GM12801 (cell line): ENCODE measurements around the gene PALLD.

ENCODE experiments used
- TF ChIP-seq, protein P1 (sequence below): IDR thresholded peaks from one replicate; pipeline ENCODE4 v1.5.1; 2011; ENCODE audit warnings: control low read depth; ENCODE audit not compliant: insufficient read length; ENCODE audit errors: extremely low read depth

The PALLD gene

DNA sequence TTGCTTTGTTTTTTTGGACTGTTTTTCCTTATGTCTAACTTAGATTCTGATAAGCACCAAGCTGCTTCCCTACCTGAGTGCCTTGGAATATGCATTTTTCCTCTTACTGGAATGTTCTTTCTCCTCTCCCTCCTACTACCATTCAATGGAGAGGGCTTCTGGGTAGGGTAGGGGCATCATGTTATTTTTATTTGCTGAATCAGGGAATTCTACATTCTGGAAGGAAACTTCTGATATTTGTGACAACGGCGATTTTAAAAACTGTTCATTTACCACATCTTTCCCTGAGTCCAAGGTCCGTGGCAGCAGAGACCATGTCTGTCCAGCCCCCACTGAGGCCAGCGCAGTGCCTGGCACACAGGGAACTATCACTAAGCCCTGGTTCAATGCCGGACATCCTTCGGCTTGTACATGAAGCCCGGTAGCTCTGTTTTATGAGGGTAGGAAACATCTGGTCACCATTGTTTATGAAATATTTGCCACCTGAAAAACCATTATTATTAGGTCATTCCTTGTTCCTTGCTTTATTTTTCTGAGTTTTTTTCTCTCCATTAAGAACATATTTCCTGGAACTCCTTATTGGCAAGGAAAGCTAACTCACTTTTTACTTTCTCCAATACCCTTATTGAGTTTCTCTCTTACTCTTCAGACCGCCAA is 57.0 kb downstream of the PALLD start:
- TF ChIP-seq, protein P1, sequence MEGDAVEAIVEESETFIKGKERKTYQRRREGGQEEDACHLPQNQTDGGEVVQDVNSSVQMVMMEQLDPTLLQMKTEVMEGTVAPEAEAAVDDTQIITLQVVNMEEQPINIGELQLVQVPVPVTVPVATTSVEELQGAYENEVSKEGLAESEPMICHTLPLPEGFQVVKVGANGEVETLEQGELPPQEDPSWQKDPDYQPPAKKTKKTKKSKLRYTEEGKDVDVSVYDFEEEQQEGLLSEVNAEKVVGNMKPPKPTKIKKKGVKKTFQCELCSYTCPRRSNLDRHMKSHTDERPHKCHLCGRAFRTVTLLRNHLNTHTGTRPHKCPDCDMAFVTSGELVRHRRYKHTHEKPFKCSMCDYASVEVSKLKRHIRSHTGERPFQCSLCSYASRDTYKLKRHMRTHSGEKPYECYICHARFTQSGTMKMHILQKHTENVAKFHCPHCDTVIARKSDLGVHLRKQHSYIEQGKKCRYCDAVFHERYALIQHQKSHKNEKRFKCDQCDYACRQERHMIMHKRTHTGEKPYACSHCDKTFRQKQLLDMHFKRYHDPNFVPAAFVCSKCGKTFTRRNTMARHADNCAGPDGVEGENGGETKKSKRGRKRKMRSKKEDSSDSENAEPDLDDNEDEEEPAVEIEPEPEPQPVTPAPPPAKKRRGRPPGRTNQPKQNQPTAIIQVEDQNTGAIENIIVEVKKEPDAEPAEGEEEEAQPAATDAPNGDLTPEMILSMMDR, result no peak

DNA sequence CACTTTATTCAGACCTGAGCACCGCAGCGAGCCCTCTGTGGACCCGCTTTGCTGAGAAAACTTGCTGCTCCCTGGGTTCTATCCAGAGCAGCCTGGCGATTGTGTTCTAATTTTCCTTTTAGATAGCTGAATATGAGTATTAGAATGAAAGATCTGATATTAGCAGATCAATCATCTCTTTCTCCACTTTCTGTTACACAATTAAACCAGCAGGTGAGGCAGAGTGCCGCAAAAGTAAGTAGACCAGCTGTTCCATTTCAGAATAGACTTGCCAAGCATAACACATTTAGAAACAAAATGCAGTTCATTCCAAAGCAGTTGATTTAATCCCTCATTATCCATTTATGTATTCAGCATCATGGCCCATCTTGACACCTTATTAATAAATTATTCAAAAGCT is 58.6 kb downstream of the PALLD start:
- TF ChIP-seq, protein P1, result no peak

DNA sequence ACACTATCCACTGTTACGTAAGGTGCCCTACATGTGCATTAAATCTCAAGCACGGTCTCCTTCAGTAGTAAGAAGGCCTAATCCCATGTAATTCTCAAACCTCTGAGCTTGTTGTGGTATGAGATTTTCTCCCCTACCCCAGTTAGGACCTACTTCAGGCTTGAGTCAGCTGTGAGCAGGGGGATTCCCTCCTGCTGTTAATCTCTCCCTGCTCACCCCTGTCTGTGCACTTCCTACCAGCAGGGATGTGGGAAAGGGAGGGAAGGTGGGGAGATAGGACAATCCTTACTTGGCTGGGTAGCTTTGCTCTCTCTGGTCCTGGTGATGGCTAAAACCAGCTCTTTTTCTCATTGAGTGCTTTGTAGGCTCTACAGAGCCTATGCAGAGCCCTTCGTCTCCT is 60.8 kb downstream of the PALLD start:
- TF ChIP-seq, protein P1, result no peak

DNA sequence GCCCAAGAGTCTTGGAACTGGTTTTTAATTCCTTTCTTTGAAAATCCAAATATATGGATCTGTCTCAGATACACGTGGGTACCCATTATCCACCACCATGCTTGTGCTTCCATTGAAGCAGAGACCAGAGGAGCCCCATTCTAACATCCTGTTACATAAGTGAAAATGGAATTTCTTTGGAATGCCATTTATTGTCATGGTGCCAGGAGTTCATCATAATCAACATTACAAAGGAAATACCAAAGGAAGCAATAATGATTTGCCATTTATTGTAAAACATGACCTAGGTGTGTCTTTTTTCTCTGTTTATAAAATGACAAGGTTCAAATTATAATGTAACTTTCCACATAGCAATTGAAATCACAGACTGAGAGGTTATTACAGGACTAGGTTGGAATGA is 61.7 kb downstream of the PALLD start:
- TF ChIP-seq, protein P1, result no peak

DNA sequence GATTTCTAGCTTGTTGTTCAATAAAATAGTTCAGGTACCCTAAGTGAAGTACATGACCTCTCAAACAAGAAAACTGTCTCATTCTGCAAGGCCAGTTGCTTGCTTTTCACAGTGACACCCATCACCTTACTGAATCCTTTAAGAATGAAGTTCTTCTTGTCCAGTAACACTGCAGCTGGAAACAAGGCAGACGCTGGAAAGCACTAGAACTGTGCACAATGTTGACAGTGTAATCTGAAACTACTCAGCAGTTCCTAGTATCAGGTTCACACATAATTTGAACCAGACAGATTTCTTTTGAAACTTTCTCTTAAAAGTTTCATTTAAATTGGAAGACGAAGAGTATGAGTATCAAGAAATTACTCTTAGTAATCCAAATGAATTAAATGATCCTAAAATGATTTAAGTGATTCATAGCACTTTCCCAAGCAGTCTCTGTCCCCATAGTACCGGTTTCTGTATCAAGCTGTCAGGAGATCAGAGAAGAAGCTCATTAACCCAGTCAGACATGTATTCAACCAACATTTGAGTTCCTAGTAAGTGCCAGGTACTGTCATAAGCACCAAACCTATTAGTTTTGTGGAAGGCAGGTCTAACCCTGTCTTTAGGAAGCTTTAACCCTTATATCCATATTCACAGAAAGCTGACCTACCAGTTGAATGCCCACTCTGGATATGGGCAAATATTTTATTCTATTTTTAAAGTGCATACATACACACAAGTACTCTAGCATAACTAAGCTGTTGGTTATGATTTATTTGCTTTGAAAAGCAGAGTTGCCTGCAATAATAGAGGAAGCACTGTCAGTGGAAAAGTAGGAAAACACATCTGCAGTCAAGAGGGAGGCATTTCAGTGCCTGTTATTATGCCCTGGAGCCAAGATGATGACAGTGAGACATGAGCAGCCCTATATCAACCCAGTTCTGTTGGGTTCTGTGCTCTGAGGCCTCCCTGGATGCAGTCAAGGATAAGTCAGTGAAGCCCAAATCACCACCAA is 63.6 kb downstream of the PALLD start:
- TF ChIP-seq, protein P1, result no peak

DNA sequence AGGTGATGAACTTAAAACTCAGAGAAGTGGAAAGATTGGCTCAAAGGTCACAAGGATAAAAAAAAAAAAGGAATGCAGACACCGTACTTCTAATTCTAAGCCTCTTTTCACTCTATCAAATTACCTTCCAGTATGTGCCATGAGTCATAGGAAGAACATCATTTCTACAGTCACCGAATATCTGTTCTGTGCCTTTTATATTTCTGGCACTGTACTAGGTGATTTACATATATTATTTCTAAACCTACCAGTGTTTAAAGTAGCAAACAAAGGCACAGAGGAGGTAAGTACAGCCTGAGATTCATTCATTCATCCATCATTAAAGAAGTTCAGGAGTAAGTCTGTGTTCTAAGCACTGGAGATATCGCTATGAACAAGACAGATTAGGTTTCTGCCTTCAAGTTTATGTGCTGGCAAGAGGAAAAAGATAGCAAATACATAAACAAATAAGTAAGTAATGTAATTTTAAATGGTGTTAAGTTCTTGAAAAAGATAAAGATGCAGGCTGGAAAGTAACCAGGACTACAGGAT is 65.3 kb downstream of the PALLD start:
- TF ChIP-seq, protein P1, result no peak

DNA sequence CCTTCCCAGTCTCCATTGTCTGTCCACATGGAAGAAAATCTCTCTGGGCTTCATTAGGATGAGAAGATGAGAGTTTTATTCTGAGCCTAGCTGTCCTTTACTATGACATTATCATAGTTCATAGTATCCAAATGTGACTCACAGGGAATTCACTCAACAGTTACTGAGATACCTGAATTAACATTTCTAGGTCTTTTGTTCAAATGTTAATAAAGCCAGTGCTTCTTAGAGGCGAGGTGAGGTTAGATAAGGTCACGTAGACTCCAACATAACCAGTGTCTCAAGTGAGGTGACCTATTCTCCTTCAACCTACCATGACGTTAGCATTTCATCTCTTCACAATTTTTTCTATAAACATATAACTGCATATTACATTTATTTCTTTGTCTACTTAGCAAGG is 67.2 kb downstream of the PALLD start:
- TF ChIP-seq, protein P1, result no peak
